Transverse colon (tissue), 4 donors: ENCODE results near the gene EPB42. TPM values are rescaled to one million over a fixed set of nuclear protein-coding genes. Genes with fewer than 3 reads are reported as not detected.

Experiments
- DNase-seq: peaks from one replicate; pipeline ENCODE4 v3.0.0-alpha.2; 2019
- H3K27ac ChIP-seq, 4 donors: fragments of 200-600 bp; sonication (generic); 2 replicates each; pipeline ENCODE4 v1.5.1; 2016 to 2018; ENCODE audit warnings: inconsistent platforms in 4 of 4
- H3K27me3 ChIP-seq: fragments of 200-600 bp; sonication (generic); 2 replicates; pipeline ENCODE4 v1.5.1; 2017; ENCODE audit warnings: inconsistent platforms
- H3K36me3 ChIP-seq, 4 donors: fragments of 200-600 bp; sonication (generic); 2 replicates each; pipeline ENCODE4 v1.5.1; 2017 to 2019; ENCODE audit warnings: inconsistent platforms in 4 of 4
- H3K4me1 ChIP-seq, 4 donors: fragments of 200-600 bp; sonication (generic); 2 replicates each; pipeline ENCODE4 v1.5.1; 2017 to 2020; ENCODE audit warnings: inconsistent platforms in 4 of 4
- H3K4me3 ChIP-seq, 4 donors: fragments of 200-600 bp; sonication (generic); 1 replicate in 1 of 4; 2 replicates in 3 of 4; pipeline versions ENCODE4 v1.5.1 to v1.6.1; 2017 to 2019; ENCODE audit warnings: inconsistent platforms in 4 of 4
- H3K9me3 ChIP-seq, 2 donors: fragments of 200-600 bp; sonication (generic); 2 replicates each; pipeline ENCODE4 v1.5.1; 2017 to 2019; ENCODE audit warnings: inconsistent platforms in 2 of 2
- EP300 ChIP-seq: sonication (generic); formaldehyde crosslinking; IDR thresholded peaks from one replicate; pipeline ENCODE4 v1.6.1; 2017; ENCODE audit warnings: antibody characterized with exemption, low read depth
- POLR2A ChIP-seq: fragments of 450-650 bp; IDR thresholded peaks from one replicate; pipeline ENCODE4 v1.6.1; 2016; ENCODE audit warnings: antibody characterized with exemption, mild to moderate bottlenecking, moderate library complexity
- POLR2AphosphoS5 ChIP-seq, 3 donors: sonication (generic); formaldehyde crosslinking; IDR thresholded peaks; one replicate each; pipeline ENCODE4 v1.6.1; 2016; ENCODE audit warnings: antibody characterized with exemption in 3 of 3
- WGBS, 2 donors: methylation state at CpG; one replicate each; pipeline ENCODE4 v1.1.5; 2018; ENCODE audit warnings: low coverage in 1 of 2; 5-methylcytosine and 5-hydroxymethylcytosine counted together
- in situ Hi-C, 4 donors: fragments of 200-750 bp; cut with MboI; loops; one replicate each; pipeline versions ENCODE4 v1.15.0 to v1.15.1; 2017; ENCODE audit warnings: low sequenced_read_pairs in 3 of 4, low pct_ligation_motif_present in 1 of 4, low pct_unique_long_range_greater_than_20kb in 1 of 4
- intact Hi-C: fragments of 100-400 bp; cut with DNase I; formaldehyde crosslinking; loops from one replicate; pipeline ENCODE4 v1.15.1; 2023; ENCODE audit warnings: low total_unique reads
- total RNA-seq, 4 donors: library from RNA; depleted of rRNA; stranded (reverse); fragments of >200 nt; gene quantifications; one replicate each; pipeline ENCODE4 v1.1.0, GENCODE V29; 2016
- TF ChIP-seq, protein P1 (sequence below), 5 experiments: fragments of 200-600 bp in 3 of 5; fragments of 450-650 bp in 2 of 5; sonication (generic) in 3 of 5; IDR thresholded peaks; 1 replicate in 2 of 5; 2 replicates in 3 of 5; pipeline ENCODE4 v1.5.1; 2016 to 2017; ENCODE audit warnings: antibody characterized with exemption in 5 of 5, inconsistent platforms in 3 of 5, mild to moderate bottlenecking in 2 of 5, moderate library complexity in 1 of 5

EPB42 gene
- total RNA-seq = not detected

DNA sequence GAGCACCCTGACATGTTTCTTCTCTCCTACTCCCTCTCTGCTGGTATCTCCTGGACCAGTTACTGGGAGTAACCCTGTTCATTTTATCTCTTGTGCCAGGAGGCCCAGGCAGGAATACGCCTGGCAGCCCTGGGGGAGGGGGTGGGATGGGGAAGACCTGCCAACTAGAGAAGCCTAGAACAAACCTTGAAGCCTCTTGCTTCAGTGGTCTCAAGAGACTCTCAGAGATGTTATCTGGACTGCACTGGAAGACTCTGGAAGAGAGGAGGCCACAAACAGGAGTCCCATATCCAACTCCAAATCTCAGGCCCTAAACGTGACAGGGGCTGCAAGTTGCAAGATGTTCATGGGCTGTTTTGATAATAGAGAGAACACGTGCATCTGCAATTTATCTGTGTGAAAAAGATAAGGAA is at the start of gene EPB42:
EPB42 (minus strand) TSS at position 28 of the 413 bp plus-strand sequence. CDS start 193 bp downstream, outside the sequence.
- Histone ChIP-seq H3K27me3 (no peaks in the 10 kb centered on the region), H3K9me3 (no peaks in the 10 kb centered on the region), H3K4me1 (no peaks in the 10 kb centered on the region), H3K4me3 (no peak within 1 kb of the TSS), H3K27ac (no peak within 1 kb of the TSS), H3K36me3 (no peaks in the 10 kb centered on the region)
- in situ Hi-C loops = no loop called here
- intact Hi-C loops = loop anchor here (10.0 kb wide), 1 partner anchor 64 kb away; no protein-coding TSS in a partner anchor
- no peak for TF ChIP-seq POLR2A
- TF ChIP-seq POLR2AphosphoS5 (IDR thresholded peaks at IDR 0.05) = no peak
- TF ChIP-seq, protein P1, sequence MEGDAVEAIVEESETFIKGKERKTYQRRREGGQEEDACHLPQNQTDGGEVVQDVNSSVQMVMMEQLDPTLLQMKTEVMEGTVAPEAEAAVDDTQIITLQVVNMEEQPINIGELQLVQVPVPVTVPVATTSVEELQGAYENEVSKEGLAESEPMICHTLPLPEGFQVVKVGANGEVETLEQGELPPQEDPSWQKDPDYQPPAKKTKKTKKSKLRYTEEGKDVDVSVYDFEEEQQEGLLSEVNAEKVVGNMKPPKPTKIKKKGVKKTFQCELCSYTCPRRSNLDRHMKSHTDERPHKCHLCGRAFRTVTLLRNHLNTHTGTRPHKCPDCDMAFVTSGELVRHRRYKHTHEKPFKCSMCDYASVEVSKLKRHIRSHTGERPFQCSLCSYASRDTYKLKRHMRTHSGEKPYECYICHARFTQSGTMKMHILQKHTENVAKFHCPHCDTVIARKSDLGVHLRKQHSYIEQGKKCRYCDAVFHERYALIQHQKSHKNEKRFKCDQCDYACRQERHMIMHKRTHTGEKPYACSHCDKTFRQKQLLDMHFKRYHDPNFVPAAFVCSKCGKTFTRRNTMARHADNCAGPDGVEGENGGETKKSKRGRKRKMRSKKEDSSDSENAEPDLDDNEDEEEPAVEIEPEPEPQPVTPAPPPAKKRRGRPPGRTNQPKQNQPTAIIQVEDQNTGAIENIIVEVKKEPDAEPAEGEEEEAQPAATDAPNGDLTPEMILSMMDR (IDR thresholded peaks at IDR 0.05) = no peak
- no peak for TF ChIP-seq EP300
- WGBS, 2 donors = 50 to 70% methylated on average over 2 to 3 of the region's 3 CpGs
- DNase-seq = no peak

DNA sequence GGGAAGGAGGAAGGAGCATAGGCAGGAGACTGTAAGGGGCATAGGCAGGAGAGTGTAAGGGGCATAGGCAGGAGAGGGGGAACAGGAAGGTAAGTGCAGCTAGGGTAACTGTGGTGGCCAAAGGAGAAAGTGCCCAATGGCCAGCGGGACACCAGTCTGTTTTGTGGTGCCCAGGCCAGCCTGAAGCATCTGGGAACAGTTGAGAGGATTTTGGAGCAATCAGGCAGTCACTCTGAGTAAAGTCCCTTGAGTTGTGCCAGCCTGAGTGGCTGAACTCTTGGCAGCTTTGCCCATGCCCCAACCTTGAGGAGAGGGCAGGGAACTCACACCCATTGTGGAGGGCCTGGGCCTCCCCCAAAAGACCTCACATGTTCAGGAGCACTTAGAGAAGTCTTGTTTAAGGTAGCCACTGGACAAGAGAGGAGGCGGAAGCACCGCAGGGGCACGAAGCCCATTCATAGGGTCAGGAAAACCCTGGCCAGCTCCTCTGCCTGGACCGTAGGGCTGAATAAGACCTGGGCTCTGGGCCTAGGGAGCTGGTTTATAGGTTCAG is 49.4 kb upstream of the EPB42 start:
- no peak for TF ChIP-seq POLR2AphosphoS5 (IDR thresholded peaks at IDR 0.05)
- no peak for TF ChIP-seq POLR2A
- no peak for TF ChIP-seq EP300
- TF ChIP-seq, protein P1 (IDR thresholded peaks at IDR 0.05) = no peak
- no peaks in the 10 kb centered on the region for H3K4me1 ChIP-seq
- 40 to 90% methylated on average over 1 to 5 of the region's 5 CpGs for WGBS, 2 donors
- no peaks in the 10 kb centered on the region for H3K9me3 ChIP-seq
- intact Hi-C loops (no loop called here), in situ Hi-C loops (no loop called here)
- H3K4me3 ChIP-seq = no peak overlapping the region
- no peaks in the 10 kb centered on the region for H3K36me3 ChIP-seq
- DNase-seq = no peak
- H3K27me3 ChIP-seq = peaks cover 11% of the 10 kb centered on the region
- H3K27ac ChIP-seq = no peak overlapping the region

DNA sequence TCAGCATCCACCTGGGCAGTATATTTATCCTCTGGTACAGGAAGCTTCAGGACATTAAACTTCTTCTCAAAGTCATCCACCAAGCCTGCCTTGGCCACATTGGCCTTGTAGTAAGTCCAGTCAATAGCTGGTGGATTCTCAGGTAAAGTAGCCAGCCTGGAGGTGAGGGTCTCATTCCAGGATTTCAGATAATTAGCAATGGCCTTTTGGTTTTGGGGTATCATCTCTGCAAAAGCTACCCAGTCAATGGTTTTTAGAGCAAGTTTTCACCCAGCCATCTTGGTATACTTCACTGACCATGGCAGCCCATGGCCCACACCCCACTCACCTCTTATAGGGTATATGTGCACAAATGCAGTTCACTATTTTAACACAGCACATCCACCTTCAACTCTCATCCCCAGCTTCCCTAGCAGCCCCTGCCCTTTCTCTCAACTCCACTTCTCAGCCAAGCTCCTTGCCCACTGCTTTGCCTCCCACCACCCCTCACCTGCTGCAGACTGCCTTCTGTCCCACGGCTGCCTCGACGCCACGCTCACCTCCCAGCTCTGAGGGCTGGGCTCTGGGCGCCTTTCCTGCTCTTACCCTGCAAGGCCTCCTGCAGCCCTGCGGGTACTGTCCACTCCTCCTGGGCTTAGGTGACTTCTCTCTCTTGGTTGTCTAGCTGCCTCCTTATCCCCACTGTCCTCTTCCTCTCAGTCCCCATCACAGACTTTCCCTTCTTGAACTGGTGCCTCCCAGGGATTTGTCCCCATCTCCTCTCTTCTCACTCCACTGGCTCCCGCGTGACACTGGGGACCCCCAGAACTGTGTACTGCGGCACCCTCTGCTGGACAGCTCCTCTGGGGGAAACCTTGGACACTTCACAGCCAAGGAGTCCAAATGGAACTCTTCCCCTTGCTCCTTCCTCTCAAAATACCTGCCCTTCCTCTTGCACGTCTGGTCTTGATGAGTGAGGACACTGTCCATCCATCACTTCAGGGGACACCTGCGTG is 47.6 kb upstream of the EPB42 start:
- Histone ChIP-seq H3K27me3 (peaks cover 11% of the 10 kb centered on the region), H3K27ac (no peak overlapping the region)
- DNase-seq = no peak

DNA sequence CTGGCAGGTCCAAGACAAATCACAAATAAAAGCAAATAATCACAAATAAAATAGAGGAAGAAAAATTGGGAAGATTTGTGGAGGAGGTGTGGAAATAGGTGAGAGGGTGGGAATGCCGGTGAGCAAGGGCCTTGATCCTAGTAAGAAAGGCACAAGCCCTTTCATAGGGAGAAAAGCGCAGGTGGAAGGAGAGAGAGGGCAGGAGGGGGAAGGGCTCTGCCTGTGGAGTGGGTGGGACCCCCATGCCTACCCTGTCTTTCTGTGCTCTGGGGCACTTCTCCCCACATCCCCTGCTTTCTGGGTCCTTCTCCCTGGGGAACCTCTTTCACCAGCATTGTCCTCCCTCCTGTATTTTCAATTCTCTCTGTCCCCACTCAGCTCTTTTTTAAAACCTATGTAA is 46.6 kb upstream of the EPB42 start:
- no peak for DNase-seq
- no peak overlapping the region for H3K4me3 ChIP-seq
- 93% methylated on average over 2 of the region's 2 CpGs; no CpG with 5 or more reads in 1 of the 2 donors for WGBS, 2 donors
- TF ChIP-seq POLR2AphosphoS5 (IDR thresholded peaks at IDR 0.05) (no peak), POLR2A (no peak), EP300 (no peak)
- TF ChIP-seq, protein P1 (IDR thresholded peaks at IDR 0.05) = no peak
- in situ Hi-C loops = no loop called here
- intact Hi-C loops = no loop called here
- no peak overlapping the region for H3K27ac ChIP-seq
- peaks cover 11% of the 10 kb centered on the region for H3K27me3 ChIP-seq
- no peaks in the 10 kb centered on the region for H3K36me3 ChIP-seq
- no peaks in the 10 kb centered on the region for H3K9me3 ChIP-seq
- no peaks in the 10 kb centered on the region for H3K4me1 ChIP-seq

More for the DNA sequence above, 47.6 kb upstream of the EPB42 start:
- intact Hi-C loops (no loop called here), in situ Hi-C loops (no loop called here)
- Histone ChIP-seq H3K9me3 (no peaks in the 10 kb centered on the region), H3K4me1 (no peaks in the 10 kb centered on the region), H3K4me3 (no peak overlapping the region), H3K36me3 (no peaks in the 10 kb centered on the region)
- WGBS, 2 donors = 33 to 80% methylated on average over 2 to 11 of the region's 11 CpGs
- no peak for TF ChIP-seq EP300
- TF ChIP-seq, protein P1 (IDR thresholded peaks at IDR 0.05) = no peak
- no peak for TF ChIP-seq POLR2AphosphoS5 (IDR thresholded peaks at IDR 0.05)
- TF ChIP-seq POLR2A = no peak
